ENCODE results near the gene METTL24. TPM values are rescaled to one million over a fixed set of nuclear protein-coding genes. Genes with fewer than 3 reads are reported as not detected.

The METTL24 gene
- total and polyA plus RNA-seq, 2 donors, result 0.50 to 1.5 TPM

DNA sequence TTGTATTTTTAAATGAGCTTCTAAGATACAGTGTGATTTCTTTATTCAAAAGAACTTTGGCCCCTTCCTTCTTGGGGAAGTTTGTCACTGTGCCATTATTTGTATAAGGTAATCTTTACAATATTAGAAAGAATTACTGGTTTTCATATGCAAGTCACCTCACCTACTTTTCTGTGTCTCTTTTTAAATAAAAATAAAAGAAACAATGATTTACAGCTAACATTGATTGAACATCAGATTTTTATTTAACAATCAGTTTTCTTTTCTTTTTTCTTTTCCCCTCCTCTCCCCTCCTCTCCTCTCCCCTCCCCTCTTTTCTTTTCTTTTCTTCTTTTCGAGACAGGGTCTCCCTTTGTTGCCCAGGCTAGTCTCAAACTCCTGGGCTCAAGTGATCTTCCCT, 131.9 kb downstream of the METTL24 start:
- no peaks in the 10 kb centered on the region for H3K27me3 ChIP-seq (ENCODE audit: control insufficient read depth in 2 of 2, insufficient read depth in 1 of 2, low read length in 1 of 2)
- 92% methylated on average over 1 of the region's 1 CpG for WGBS
- no peak for DNase-seq (ENCODE audit: low read depth in 6 of 9, low spot score in 9 of 9)

DNA sequence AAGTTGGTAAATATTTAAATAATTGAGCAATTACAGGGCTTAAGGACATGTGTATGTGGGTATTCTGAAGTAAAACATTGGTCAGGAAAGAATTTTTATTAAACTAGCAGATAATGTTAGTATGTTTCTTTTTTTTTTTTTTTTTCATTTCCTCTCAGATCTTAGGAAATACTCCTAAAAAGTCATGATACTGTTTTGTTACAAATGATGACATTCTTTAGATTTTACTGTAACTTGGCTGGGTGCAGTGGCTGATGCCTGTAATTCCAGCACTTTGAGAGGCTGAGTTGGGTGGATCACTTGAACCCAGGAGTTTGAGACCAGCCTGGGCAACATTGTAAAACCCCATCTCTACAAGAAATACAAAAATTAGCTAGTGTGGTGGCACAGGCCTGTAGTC, 136.4 kb downstream of the METTL24 start:
- H3K36me3 ChIP-seq (ENCODE audit: control insufficient read depth in 2 of 2, insufficient read depth in 2 of 2, low read length in 1 of 2), result peaks cover 26 to 69% of the 10 kb centered on the region in 2 donors
- no peaks in the 10 kb centered on the region for H3K27me3 ChIP-seq (ENCODE audit: control insufficient read depth in 2 of 2, insufficient read depth in 1 of 2, low read length in 1 of 2)
- no peak overlapping the region for H3K4me3 ChIP-seq (ENCODE audit: low read length in 2 of 2)
- no peak overlapping the region for H3K27ac ChIP-seq (ENCODE audit: low read depth in 1 of 2, low read length in 1 of 2)
- no peaks in the 10 kb centered on the region for H3K4me1 ChIP-seq (ENCODE audit: control insufficient read depth in 2 of 2, insufficient read depth in 2 of 2, low read length in 2 of 2)
- no peak for DNase-seq (ENCODE audit: low read depth in 6 of 9, low spot score in 9 of 9)
- no peaks in the 10 kb centered on the region for H3K9me3 ChIP-seq (ENCODE audit: control insufficient read depth in 2 of 2, insufficient read depth in 1 of 2, low read length in 1 of 2)

More for the DNA sequence above, 131.9 kb downstream of the METTL24 start:
- H3K9me3 ChIP-seq (ENCODE audit: control insufficient read depth in 2 of 2, insufficient read depth in 1 of 2, low read length in 1 of 2), result no peaks in the 10 kb centered on the region
- H3K36me3 ChIP-seq (ENCODE audit: control insufficient read depth in 2 of 2, insufficient read depth in 2 of 2, low read length in 1 of 2), result peaks cover 13 to 58% of the 10 kb centered on the region in 2 donors
- no peaks in the 10 kb centered on the region for H3K4me1 ChIP-seq (ENCODE audit: control insufficient read depth in 2 of 2, insufficient read depth in 2 of 2, low read length in 2 of 2)
- H3K27ac ChIP-seq (ENCODE audit: low read depth in 1 of 2, low read length in 1 of 2), result no peak overlapping the region
- no peak overlapping the region for H3K4me3 ChIP-seq (ENCODE audit: low read length in 2 of 2)

DNA sequence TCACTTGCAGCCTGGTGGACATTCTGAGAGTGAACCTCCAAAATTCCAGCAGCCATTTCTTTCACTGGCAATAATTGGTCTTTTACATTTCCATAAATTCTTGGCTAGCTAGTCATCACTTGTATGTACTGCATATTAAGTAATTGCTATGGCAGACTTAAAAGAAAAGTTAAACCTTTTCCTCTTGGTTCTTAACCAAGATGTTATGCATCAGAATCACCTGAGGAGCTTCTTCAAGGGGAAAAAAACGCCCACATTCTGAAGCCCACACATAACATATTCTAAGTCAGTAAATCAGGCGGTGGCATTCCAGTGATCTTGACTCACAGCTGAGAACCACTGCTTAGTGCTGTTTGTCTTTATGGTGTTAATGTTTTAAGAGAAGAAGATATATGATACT, 140.9 kb downstream of the METTL24 start:
- 91% methylated on average over 2 of the region's 2 CpGs for WGBS
- Histone ChIP-seq H3K4me3 (ENCODE audit: low read length in 2 of 2) (no peak overlapping the region), H3K9me3 (ENCODE audit: control insufficient read depth in 2 of 2, insufficient read depth in 1 of 2, low read length in 1 of 2) (no peaks in the 10 kb centered on the region), H3K27ac (ENCODE audit: low read depth in 1 of 2, low read length in 1 of 2) (no peak overlapping the region), H3K36me3 (ENCODE audit: control insufficient read depth in 2 of 2, insufficient read depth in 2 of 2, low read length in 1 of 2) (peaks cover 35 to 77% of the 10 kb centered on the region in 2 donors), H3K27me3 (ENCODE audit: control insufficient read depth in 2 of 2, insufficient read depth in 1 of 2, low read length in 1 of 2) (no peaks in the 10 kb centered on the region), H3K4me1 (ENCODE audit: control insufficient read depth in 2 of 2, insufficient read depth in 2 of 2, low read length in 2 of 2) (no peaks in the 10 kb centered on the region)
- DNase-seq (ENCODE audit: low read depth in 6 of 9, low spot score in 9 of 9), result no peak

DNA sequence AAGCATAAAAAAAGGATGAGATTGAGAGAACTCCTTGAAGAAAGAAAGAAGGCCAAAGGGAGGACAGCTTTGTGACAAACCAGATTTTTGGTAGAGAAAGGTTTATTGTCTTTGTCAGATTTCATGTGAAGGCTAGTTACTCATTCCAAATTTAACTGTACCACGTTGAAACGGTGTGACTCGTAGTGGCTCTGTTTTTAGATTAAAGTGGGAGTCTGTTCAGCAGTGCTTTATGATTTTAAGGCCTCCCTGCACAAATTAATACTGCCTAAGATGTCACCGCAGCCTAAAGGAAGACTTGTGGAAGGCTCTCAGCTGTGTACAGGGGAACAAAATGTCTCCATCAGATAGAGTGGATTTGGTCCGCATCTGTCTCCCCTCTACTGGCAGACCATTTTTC, 142.0 kb downstream of the METTL24 start:
- Histone ChIP-seq H3K4me1 (ENCODE audit: control insufficient read depth in 2 of 2, insufficient read depth in 2 of 2, low read length in 2 of 2) (no peaks in the 10 kb centered on the region), H3K27me3 (ENCODE audit: control insufficient read depth in 2 of 2, insufficient read depth in 1 of 2, low read length in 1 of 2) (no peaks in the 10 kb centered on the region), H3K36me3 (ENCODE audit: control insufficient read depth in 2 of 2, insufficient read depth in 2 of 2, low read length in 1 of 2) (peaks cover 34 to 79% of the 10 kb centered on the region in 2 donors), H3K4me3 (ENCODE audit: low read length in 2 of 2) (no peak overlapping the region), H3K27ac (ENCODE audit: low read depth in 1 of 2, low read length in 1 of 2) (no peak overlapping the region), H3K9me3 (ENCODE audit: control insufficient read depth in 2 of 2, insufficient read depth in 1 of 2, low read length in 1 of 2) (no peaks in the 10 kb centered on the region)
- no peak for DNase-seq (ENCODE audit: low read depth in 6 of 9, low spot score in 9 of 9)
- 97% methylated on average over 5 of the region's 5 CpGs for WGBS

DNA sequence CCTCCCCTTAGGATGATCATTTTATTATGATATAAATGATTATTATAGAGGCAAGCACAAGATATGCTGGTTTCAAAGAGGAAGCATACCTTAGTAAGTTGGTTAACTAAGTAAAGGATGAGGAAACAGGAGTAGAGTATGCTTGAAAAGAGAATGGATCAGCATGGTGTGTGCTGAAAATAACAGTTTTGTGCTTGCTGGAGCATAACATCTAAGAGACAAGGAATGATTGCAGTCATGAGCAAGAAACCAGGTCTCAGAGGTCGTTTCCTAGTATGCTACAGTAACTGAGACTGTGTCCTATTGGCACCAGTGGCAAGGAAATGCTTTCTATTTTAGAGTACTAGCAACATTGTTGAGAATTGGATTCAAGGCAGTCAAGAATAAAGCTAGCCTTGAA, 143.8 kb downstream of the METTL24 start:
- Histone ChIP-seq H3K4me1 (ENCODE audit: control insufficient read depth in 2 of 2, insufficient read depth in 2 of 2, low read length in 2 of 2) (no peaks in the 10 kb centered on the region), H3K27ac (ENCODE audit: low read depth in 1 of 2, low read length in 1 of 2) (no peak overlapping the region), H3K36me3 (ENCODE audit: control insufficient read depth in 2 of 2, insufficient read depth in 2 of 2, low read length in 1 of 2) (peaks cover 31 to 69% of the 10 kb centered on the region in 2 donors), H3K9me3 (ENCODE audit: control insufficient read depth in 2 of 2, insufficient read depth in 1 of 2, low read length in 1 of 2) (no peaks in the 10 kb centered on the region), H3K27me3 (ENCODE audit: control insufficient read depth in 2 of 2, insufficient read depth in 1 of 2, low read length in 1 of 2) (no peaks in the 10 kb centered on the region), H3K4me3 (ENCODE audit: low read length in 2 of 2) (no peak overlapping the region)
- no peak for DNase-seq (ENCODE audit: low read depth in 6 of 9, low spot score in 9 of 9)
- 95% methylated on average over 1 of the region's 1 CpG for whole genome bisulfite sequencing

DNA sequence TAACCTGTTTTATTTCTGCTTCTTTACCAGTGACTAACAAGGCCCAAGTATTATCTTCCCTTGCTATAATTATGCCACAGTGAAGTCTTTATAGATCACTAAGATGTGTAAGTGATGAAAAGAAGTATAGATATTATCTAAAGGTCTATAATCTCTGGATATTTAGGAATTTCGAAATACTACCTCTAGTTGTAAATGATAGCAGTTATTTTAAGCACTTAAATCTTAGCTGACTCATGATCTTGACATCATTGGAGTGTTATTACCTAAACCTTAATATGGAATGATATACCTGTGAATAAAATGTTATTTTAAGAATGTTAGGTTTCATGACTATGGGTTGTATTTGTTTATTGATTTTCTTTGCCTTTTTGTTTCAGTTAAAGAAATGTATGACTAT, 146.4 kb downstream of the METTL24 start:
- H3K4me1 ChIP-seq (ENCODE audit: control insufficient read depth in 2 of 2, insufficient read depth in 2 of 2, low read length in 2 of 2), result no peaks in the 10 kb centered on the region
- no peak overlapping the region for H3K27ac ChIP-seq (ENCODE audit: low read depth in 1 of 2, low read length in 1 of 2)
- H3K9me3 ChIP-seq (ENCODE audit: control insufficient read depth in 2 of 2, insufficient read depth in 1 of 2, low read length in 1 of 2), result no peaks in the 10 kb centered on the region
- peaks cover 21 to 60% of the 10 kb centered on the region in 2 donors for H3K36me3 ChIP-seq (ENCODE audit: control insufficient read depth in 2 of 2, insufficient read depth in 2 of 2, low read length in 1 of 2)
- no peaks in the 10 kb centered on the region for H3K27me3 ChIP-seq (ENCODE audit: control insufficient read depth in 2 of 2, insufficient read depth in 1 of 2, low read length in 1 of 2)
- no peak overlapping the region for H3K4me3 ChIP-seq (ENCODE audit: low read length in 2 of 2)
- WGBS, result 100% methylated on average over 1 of the region's 1 CpG
- DNase-seq (ENCODE audit: low read depth in 6 of 9, low spot score in 9 of 9), result no peak

DNA sequence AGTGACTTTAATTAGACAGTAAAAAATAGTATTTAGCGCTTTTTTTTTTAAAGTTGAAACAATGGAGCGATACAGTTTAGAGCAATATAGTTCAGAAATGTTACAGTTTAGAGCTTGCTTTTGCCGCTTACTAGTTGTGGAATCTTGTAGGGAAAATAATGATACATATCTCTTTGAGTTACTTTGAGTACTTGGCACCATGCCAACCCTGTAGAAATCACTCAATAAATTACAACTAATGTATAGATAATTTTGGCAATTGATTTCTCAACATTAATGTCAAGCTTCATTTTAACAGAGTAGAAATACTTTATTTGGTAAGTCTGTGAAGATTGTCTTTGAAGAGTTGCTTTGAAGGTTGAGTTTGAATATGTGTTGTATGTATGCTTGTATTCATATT, 150.5 kb downstream of the METTL24 start:
- Histone ChIP-seq H3K4me1 (ENCODE audit: control insufficient read depth in 2 of 2, insufficient read depth in 2 of 2, low read length in 2 of 2) (no peaks in the 10 kb centered on the region), H3K27ac (ENCODE audit: low read depth in 1 of 2, low read length in 1 of 2) (no peak overlapping the region), H3K27me3 (ENCODE audit: control insufficient read depth in 2 of 2, insufficient read depth in 1 of 2, low read length in 1 of 2) (no peaks in the 10 kb centered on the region), H3K4me3 (ENCODE audit: low read length in 2 of 2) (no peak overlapping the region), H3K36me3 (ENCODE audit: control insufficient read depth in 2 of 2, insufficient read depth in 2 of 2, low read length in 1 of 2) (peaks cover 5 to 34% of the 10 kb centered on the region in 2 donors), H3K9me3 (ENCODE audit: control insufficient read depth in 2 of 2, insufficient read depth in 1 of 2, low read length in 1 of 2) (no peaks in the 10 kb centered on the region)
- WGBS, result over 99% methylated on average over 3 of the region's 3 CpGs
- DNase-seq (ENCODE audit: low read depth in 6 of 9, low spot score in 9 of 9), result no peak

DNA sequence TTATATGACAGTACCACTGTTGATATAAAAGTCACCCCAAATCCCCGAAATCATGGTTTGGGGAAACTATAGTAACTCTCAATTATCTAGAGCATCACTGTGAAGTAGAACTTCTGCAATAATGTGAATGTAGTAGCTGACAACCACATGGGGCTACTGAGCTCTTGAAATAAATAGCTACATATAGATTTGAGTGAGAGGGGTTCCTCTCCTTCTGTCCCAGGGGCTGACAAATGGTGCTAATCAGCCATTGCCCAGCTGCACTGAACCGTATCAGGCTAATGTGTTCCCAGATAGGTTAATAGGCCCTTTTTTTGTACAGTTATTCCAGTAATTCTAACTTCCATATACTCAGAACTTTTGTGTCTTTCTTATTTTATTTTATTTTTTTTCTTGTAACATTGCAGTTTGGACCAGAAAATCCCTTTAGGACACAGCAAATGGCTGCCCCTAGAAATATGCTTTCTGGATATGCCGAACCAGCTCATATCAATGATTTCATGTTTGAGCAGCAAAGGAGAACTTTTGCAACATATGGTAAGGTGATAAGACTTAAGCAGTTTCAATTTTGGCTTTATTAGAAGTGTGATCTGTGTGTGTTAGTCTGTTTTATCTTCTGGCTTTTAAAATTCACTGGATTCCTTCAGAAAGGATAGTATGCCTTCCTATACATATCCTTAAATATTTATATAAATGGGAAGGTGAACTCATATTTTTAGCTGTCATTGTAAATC, 156.8 kb downstream of the METTL24 start:
- 96% methylated on average over 3 of the region's 3 CpGs for WGBS
- peaks cover 0 to 6% of the 10 kb centered on the region in 2 donors for H3K36me3 ChIP-seq (ENCODE audit: control insufficient read depth in 2 of 2, insufficient read depth in 2 of 2, low read length in 1 of 2)
- no peaks in the 10 kb centered on the region for H3K4me1 ChIP-seq (ENCODE audit: control insufficient read depth in 2 of 2, insufficient read depth in 2 of 2, low read length in 2 of 2)

DNA sequence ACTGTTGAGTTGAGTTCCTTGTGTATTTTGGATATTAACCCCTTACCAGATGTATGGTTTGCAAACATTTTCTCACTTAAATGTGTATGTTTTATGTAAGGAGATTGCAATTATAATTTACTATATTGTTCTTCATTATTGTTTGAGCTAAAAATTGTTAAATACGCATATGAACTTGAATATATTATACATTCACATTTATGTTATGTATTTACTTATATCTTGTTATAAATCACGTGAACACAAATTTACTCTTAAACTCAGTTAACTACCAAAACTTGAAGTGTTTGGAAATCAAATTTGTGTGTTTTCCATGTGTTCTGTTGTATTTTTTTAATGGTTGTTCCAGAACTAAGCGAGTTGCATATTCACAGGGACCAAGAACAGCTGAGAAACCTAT, 159.6 kb downstream of the METTL24 start:
- Histone ChIP-seq H3K27me3 (ENCODE audit: control insufficient read depth in 2 of 2, insufficient read depth in 1 of 2, low read length in 1 of 2) (no peaks in the 10 kb centered on the region), H3K36me3 (ENCODE audit: control insufficient read depth in 2 of 2, insufficient read depth in 2 of 2, low read length in 1 of 2) (peaks cover 0 to under 1% of the 10 kb centered on the region in 2 donors), H3K4me3 (ENCODE audit: low read length in 2 of 2) (no peak overlapping the region), H3K27ac (ENCODE audit: low read depth in 1 of 2, low read length in 1 of 2) (no peak overlapping the region), H3K4me1 (ENCODE audit: control insufficient read depth in 2 of 2, insufficient read depth in 2 of 2, low read length in 2 of 2) (no peaks in the 10 kb centered on the region), H3K9me3 (ENCODE audit: control insufficient read depth in 2 of 2, insufficient read depth in 1 of 2, low read length in 1 of 2) (no peaks in the 10 kb centered on the region)
- no peak for DNase-seq (ENCODE audit: low read depth in 6 of 9, low spot score in 9 of 9)
- WGBS, result 97% methylated on average over 3 of the region's 3 CpGs

More for the DNA sequence above, 156.8 kb downstream of the METTL24 start:
- Histone ChIP-seq H3K27me3 (ENCODE audit: control insufficient read depth in 2 of 2, insufficient read depth in 1 of 2, low read length in 1 of 2) (no peaks in the 10 kb centered on the region), H3K27ac (ENCODE audit: low read depth in 1 of 2, low read length in 1 of 2) (no peak overlapping the region), H3K9me3 (ENCODE audit: control insufficient read depth in 2 of 2, insufficient read depth in 1 of 2, low read length in 1 of 2) (no peaks in the 10 kb centered on the region), H3K4me3 (ENCODE audit: low read length in 2 of 2) (no peak overlapping the region)
- no peak for DNase-seq (ENCODE audit: low read depth in 6 of 9, low spot score in 9 of 9)
